GM19099 (cell line): ENCODE measurements around the gene CACNB2.

Source experiments
- POLR2A ChIP-seq: IDR thresholded peaks from 3 replicates; pipeline ENCODE4 v1.6.1; 2011; ENCODE audit warnings: low read depth; ENCODE audit not compliant: insufficient read length; ENCODE audit errors: extremely low read depth

CACNB2 gene

DNA sequence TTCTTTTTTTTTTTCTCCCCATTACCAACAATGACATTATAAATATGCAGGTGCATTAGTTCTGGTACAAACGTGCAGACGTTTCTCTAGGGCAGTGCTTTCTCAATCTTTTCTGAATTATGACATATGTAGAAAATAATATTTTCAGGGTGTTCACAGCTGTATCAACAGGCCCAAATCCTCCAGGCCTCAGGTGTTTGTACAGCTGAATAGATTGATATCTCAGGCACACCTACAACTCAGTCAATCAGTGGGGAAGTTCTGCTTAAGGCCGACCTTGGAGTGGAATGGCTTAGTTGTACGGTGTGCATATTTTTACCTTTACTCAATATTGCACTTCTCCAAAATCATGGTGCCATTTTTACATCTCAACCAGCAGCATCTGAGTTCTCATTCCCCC, 71.6 kb downstream of the CACNB2 start:
- no peak for TF ChIP-seq POLR2A

GRCh38 chr10:18213271-18213670, 73.0 kb downstream of the CACNB2 start:
- no peak for TF ChIP-seq POLR2A

DNA sequence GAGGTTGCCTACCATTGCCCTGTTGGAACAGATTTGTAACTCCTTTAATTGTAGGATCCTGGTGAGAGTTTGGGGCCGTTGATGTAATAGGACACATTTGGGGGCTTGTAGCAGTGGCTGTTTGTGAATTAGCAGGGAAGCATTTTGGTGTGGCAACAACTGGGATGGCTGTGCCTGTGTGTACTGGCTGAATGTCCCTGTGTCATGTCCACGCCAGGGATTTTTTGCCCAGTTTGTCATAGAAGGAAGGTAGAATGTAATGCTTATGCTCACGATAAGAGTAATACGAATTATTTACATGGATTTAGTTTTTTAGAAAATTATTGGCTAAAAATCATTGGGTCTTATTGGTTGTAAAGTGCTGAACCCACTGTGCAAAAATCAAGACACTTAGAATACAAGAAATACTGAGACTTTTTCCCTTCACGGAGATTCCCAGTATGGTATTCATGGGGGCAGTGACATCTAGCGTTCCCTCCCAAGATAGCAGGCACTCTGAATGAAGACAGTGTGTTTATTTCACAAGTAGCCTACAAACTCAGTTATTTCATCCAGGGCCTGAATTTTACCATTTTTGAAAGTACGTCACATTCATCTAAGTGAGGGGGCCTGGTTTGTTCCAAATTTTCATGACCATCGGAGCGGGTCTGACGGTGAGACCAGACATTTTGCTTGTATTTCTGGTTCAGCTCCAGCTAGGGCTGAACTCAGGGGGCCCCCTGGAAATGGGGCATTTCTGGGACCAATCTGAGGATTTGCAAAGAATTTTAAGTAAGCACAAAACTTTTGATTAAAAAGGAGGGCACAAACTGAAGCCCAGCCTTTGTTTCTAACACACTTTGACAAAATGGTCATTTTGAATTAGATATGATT, 74.7 kb downstream of the CACNB2 start:
- no peak for TF ChIP-seq POLR2A

DNA sequence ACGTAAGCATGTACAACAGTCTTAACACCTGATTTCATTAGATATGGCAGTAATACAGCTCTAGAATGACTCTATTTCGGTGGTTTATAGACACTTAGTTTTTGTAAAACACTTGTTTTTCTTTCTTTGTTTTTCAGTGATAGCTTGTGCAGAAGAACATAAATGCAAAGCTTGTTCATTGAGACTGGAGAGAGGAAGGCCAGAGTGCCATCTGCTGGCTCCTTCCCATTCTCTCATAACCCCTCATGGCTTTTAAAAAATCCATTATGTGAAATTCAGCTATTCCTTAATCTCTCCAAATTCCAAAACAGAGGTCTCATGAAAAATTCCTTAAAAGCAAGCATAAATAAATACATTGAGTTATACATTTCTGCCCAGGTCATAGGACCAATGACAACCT, 76.3 kb downstream of the CACNB2 start:
- no peak for TF ChIP-seq POLR2A

- TF ChIP-seq POLR2A: no peak
These were observed 77.4 kb downstream of the CACNB2 start for GRCh38 chr10:18217577-18217976.

DNA sequence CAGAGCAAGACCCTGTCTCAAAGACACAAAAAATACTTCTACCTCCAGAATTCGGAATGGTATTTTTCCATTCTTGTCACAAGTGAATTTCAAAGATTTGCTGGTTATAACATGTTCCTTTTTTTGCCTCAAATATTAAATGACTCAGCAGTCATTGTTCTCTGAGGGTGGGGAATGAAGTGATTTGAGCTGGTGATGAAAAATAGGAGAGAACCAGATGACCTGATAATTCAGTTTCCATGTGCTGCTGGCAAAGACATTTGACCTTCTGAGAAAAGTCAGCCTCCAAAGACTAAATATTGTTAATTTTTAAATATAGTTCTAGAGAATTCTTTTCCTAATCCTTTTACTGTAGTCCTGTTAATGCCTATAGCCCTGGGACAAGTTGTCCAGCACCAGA, 78.9 kb downstream of the CACNB2 start:
- TF ChIP-seq POLR2A: no peak

DNA sequence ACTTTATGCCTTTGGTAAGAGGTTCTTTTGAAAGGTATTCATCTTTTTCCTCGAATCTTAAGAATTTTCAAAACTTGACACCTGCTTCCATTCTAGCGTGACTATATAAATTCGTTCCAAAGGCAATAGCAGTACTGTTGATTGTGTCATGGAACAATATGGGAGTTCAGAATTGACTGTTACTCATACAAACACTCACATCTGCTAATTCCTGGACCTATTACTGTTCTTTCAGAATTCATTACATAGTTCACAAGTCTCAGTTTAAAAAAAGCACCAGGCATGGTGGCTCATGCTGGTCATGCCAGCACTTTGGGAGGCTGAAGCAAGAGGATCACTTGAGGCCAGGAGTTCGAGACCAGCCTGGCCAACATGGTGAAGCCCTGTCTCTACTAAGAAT, 80.9 kb downstream of the CACNB2 start:
- no peak for TF ChIP-seq POLR2A

DNA sequence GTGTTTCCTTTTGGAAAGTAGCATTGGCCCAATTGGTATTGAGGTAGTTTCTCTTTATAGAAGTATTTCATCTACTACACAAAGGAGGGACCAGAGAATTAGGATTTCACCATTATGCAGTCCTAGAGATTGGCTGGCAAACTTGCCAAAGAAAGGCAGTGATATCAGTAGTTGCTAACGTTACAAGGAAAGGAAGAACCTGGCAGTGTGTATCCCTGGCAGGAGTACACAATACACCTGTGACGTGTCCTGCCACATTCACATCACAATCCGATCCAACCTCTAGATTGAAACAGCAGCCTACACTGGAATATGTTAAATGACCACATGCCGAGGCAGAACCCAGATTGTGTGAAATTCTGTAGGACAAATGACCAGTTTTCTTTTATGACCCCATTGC, 81.7 kb downstream of the CACNB2 start:
- no peak for TF ChIP-seq POLR2A

DNA sequence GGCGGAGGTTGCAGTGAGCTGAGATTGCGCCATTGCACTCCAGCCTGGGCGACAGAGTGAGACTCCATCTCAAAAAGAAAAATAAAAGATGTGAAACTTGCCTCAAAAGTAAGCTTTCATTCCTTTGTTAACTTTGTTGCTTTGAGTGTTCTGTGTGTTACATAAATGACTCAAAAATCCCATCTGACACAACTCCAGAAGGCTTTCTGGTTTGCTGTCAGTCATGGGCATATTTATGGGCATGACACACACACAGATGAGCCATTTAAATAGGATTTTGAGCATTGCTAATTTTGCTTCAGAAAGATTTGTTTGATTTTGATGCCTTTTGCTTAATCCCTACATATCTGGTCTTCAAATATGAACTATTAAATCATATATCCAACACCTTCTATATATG, 82.6 kb downstream of the CACNB2 start:
- no peak for TF ChIP-seq POLR2A

- no peak for TF ChIP-seq POLR2A
These were observed 83.7 kb downstream of the CACNB2 start for GRCh38 chr10:18223898-18224297.

GRCh38 chr10:18224626-18225445, 84.6 kb downstream of the CACNB2 start:
- no peak for TF ChIP-seq POLR2A

GRCh38 chr10:18226336-18226735, 86.1 kb downstream of the CACNB2 start:
- no peak for TF ChIP-seq POLR2A

DNA sequence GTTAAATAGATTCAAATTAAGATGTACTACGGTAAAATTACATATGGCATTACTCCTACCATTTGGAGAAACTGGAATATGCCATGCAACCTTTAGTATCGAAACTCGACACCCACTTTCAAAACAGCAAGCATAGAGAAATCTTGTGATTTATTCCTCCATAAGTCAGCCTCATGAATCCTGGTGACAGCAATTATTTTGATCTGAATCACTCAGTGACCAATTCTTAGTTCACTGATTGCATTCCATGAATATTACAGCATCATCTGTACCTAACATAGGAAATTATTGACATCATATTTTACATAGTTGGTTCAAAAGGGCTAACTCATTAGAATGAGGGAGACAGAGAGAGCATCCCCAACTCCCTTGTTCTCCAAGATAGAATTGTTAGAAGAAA, 89.6 kb downstream of the CACNB2 start:
- TF ChIP-seq POLR2A: no peak

DNA sequence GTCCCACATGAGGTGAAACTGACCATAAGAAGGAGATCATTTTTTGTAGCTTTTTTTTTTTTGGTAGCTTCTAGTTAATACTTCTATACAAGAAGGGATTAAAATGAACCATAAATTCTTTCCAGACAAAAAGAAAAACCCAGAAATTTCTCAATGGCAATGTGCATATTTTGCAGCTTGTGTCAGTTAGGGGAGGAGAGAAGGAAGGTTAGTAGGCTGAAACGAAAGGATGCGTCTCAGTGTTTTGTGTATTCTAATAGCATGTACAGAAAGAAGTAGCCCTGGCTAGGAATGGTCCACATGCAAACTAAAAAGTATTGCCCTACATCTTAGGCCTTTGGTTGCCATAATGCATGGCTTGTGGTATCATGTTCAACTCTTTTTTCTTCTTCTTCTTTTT, 90.6 kb downstream of the CACNB2 start:
- no peak for TF ChIP-seq POLR2A

- TF ChIP-seq POLR2A: no peak
These were observed 91.3 kb downstream of the CACNB2 start for GRCh38 chr10:18231480-18231879.

- no peak for TF ChIP-seq POLR2A
These were observed 93.6 kb downstream of the CACNB2 start for GRCh38 chr10:18233775-18234174.

GRCh38 chr10:18235477-18235876, 95.3 kb downstream of the CACNB2 start:
- TF ChIP-seq POLR2A: no peak

GRCh38 chr10:18236756-18237155, 96.5 kb downstream of the CACNB2 start:
- no peak for TF ChIP-seq POLR2A
